ENCODE data around the gene HIVEP1.
"Not testable (repeated sequence)": the region's sequence is repeated elsewhere in the genome, so short reads cannot be mapped to it uniquely, and the experiment has no call there.

The HIVEP1 gene

DNA sequence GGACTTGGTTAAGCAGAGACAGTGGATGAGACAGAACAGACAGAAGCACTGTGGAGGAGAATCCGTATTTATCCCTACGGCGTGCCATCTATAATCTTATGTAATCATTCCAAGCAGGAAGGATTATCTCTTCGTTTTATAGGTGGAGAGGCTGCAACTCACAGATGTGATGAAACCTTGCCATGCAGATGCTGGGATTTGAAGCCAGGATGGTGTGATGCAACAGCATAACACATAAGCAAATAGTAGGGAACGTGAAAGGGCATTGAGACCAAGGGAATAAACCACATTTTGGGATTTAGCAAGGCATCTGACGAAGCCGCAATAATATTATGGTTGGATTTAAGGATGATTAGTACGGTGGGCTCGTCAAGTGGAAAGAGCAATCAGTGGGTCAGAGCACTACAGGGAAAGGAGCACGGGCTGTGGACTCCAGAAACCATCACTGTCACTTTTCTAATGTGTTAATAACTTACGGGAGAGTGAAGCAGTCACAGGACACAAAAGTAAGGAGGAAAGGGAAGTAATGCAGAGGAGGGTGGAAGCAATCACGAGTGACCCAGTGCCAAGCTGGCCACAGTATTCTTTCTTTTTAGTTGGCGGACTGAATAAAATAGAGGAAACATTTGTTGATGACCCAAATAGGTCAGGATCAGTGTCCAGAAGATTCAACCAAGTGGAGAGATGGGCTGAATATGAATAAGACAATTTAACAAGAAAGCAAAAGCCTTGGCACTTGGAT is 158.4 kb downstream of the HIVEP1 start:
- Histone ChIP-seq H3K36me3 (ENCODE audit: control insufficient read depth, low read depth, low read length) (no peaks in the 10 kb centered on the region), H3K4me3 (ENCODE audit: low read length) (no peak overlapping the region), H3K27ac (ENCODE audit: low read length) (no peak overlapping the region), H3K27me3 (ENCODE audit: control insufficient read depth, insufficient read depth, low read length) (no peaks in the 10 kb centered on the region), H3K9me3 (ENCODE audit: control insufficient read depth, low read depth, low read length) (no peaks in the 10 kb centered on the region), H3K4me1 (ENCODE audit: control insufficient read depth, low read depth, low read length) (peaks cover 13% of the 10 kb centered on the region), H3K9ac (ENCODE audit: low read length) (no peak overlapping the region)

DNA sequence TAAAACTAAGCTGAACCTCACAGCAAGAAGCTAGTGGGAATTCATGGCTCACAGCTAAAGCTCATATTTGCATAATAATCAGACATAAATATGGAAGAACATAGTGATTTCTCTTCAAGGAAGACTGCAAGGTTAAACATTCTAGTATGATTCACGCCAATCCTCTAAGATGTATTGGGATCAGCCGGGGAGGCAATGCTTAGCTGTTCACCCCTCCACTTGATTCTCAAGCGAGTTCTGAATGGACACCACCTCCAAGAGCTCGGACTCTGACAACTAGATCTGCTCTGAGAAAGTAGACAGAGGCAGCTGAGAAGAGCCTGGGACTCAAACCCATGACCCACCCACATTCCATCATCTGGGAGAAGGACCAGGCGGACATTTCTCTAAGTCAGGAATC is 159.6 kb downstream of the HIVEP1 start:
- Histone ChIP-seq H3K36me3 (ENCODE audit: control insufficient read depth, low read depth, low read length) (no peaks in the 10 kb centered on the region), H3K27me3 (ENCODE audit: control insufficient read depth, insufficient read depth, low read length) (no peaks in the 10 kb centered on the region), H3K9ac (ENCODE audit: low read length) (no peak overlapping the region), H3K9me3 (ENCODE audit: control insufficient read depth, low read depth, low read length) (peaks cover 2% of the 10 kb centered on the region), H3K27ac (ENCODE audit: low read length) (no peak overlapping the region), H3K4me3 (ENCODE audit: low read length) (no peak overlapping the region), H3K4me1 (ENCODE audit: control insufficient read depth, low read depth, low read length) (peaks cover 13% of the 10 kb centered on the region)

DNA sequence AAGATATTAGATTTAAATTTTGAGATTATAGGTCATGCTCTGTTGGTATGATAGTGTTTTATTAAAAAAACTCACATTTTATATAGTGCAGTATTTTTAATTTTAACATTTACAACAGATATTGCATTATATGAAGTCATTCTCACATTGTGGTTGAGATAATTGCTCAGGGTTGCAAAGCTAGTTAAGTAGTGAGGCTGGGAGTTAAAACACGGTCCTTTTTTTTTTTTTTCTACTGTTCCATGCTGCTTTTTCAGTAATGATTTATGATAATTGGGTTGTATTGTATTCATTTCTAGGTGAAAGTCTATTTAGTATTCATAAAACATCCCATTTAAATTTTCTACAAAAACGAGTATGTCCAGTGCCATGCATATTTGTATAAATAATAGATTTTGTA is 160.5 kb downstream of the HIVEP1 start:
- Histone ChIP-seq H3K4me1 (ENCODE audit: control insufficient read depth, low read depth, low read length) (peaks cover 13% of the 10 kb centered on the region), H3K9ac (ENCODE audit: low read length) (no peak overlapping the region), H3K36me3 (ENCODE audit: control insufficient read depth, low read depth, low read length) (no peaks in the 10 kb centered on the region), H3K4me3 (ENCODE audit: low read length) (no peak overlapping the region), H3K27me3 (ENCODE audit: control insufficient read depth, insufficient read depth, low read length) (no peaks in the 10 kb centered on the region), H3K27ac (ENCODE audit: low read length) (no peak overlapping the region), H3K9me3 (ENCODE audit: control insufficient read depth, low read depth, low read length) (peaks cover 5% of the 10 kb centered on the region)

DNA sequence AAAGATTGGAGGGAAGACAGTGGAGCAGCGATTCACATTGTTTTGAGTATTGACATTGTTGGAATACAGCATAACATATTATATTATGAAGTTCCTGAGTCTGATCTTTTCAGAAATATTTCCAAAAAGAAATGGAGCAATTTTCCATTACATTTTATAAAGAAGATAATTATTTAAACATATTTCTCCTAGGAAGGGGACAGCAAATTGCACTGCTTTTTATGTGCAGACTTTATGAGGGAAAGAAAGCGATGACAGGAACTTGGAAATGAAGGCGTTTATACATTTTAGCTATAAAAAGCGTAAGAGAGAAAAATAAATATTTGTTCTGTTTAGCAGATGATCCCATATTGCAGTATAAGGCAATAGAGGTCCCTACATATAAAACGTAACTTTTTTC is 161.1 kb downstream of the HIVEP1 start:
- no peaks in the 10 kb centered on the region for H3K27me3 ChIP-seq (ENCODE audit: control insufficient read depth, insufficient read depth, low read length)
- no peak overlapping the region for H3K9ac ChIP-seq (ENCODE audit: low read length)
- no peak overlapping the region for H3K4me3 ChIP-seq (ENCODE audit: low read length)
- peaks cover 5% of the 10 kb centered on the region for H3K9me3 ChIP-seq (ENCODE audit: control insufficient read depth, low read depth, low read length)
- no peak overlapping the region for H3K27ac ChIP-seq (ENCODE audit: low read length)
- no peaks in the 10 kb centered on the region for H3K36me3 ChIP-seq (ENCODE audit: control insufficient read depth, low read depth, low read length)
- H3K4me1 ChIP-seq (ENCODE audit: control insufficient read depth, low read depth, low read length): peaks cover 13% of the 10 kb centered on the region

DNA sequence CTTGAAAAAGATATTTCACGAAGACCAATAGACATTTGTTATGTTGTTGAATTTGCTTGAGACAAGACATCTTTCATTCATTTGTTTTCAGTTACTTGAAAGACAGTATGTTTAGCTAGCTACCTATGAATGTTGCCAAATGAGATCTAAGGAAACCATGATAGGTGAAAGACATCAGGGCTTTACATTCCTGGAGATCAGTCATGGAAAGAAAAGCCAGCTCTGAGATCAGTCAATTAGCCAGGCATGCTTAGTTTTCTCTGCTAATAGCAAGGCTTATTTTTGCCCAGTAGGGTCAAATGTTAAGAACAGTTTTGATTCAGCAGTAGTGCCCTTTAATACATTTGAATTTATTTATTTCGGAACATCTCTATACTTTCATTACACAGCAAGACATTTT is 161.5 kb downstream of the HIVEP1 start:
- no peak overlapping the region for H3K27ac ChIP-seq (ENCODE audit: low read length)
- no peaks in the 10 kb centered on the region for H3K36me3 ChIP-seq (ENCODE audit: control insufficient read depth, low read depth, low read length)
- no peak overlapping the region for H3K9ac ChIP-seq (ENCODE audit: low read length)
- no peaks in the 10 kb centered on the region for H3K27me3 ChIP-seq (ENCODE audit: control insufficient read depth, insufficient read depth, low read length)
- H3K4me3 ChIP-seq (ENCODE audit: low read length): no peak overlapping the region
- peaks cover 13% of the 10 kb centered on the region for H3K4me1 ChIP-seq (ENCODE audit: control insufficient read depth, low read depth, low read length)
- peaks cover 5% of the 10 kb centered on the region for H3K9me3 ChIP-seq (ENCODE audit: control insufficient read depth, low read depth, low read length)

DNA sequence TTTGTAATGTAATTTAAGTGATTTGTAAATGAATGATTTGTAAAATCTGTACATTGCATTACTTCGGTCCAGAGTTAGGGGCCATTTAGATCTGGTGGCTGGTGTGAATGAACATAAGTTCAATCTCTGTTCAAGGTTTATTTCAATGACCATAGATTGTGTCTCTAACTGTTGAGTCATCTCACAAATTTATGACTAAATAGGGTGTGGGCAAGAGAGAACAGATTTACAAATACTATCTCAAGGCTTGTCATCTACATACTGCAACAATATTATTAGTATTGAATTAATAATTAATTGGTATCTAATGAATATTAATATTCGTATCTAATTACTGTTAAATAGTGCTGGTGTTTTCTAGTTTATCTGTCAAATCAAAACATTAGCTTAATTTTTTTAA is 162.8 kb downstream of the HIVEP1 start:
- Histone ChIP-seq H3K4me3 (ENCODE audit: low read length) (no peak overlapping the region), H3K4me1 (ENCODE audit: control insufficient read depth, low read depth, low read length) (peaks cover 13% of the 10 kb centered on the region), H3K36me3 (ENCODE audit: control insufficient read depth, low read depth, low read length) (no peaks in the 10 kb centered on the region), H3K9me3 (ENCODE audit: control insufficient read depth, low read depth, low read length) (peaks cover 5% of the 10 kb centered on the region), H3K27me3 (ENCODE audit: control insufficient read depth, insufficient read depth, low read length) (no peaks in the 10 kb centered on the region), H3K9ac (ENCODE audit: low read length) (no peak overlapping the region), H3K27ac (ENCODE audit: low read length) (no peak overlapping the region)

DNA sequence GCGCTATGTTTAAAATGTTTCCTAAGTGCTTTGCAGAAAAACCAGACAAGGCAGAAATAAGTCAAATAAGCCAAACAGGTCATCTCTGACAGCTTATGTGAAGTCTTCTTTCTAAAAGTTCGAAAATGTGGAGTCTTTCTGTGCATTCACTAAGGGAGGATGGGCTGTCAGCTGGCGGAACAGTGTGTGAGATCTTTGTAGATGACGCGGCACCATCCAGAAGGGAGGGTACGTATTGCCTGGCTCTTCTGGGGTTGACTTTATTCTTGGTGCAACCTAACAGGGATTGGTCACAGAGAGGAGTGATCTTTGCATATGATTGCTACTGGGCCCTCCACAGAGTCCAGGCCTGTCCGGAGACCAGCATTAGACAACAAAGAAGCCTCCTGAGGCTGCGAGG is 163.5 kb downstream of the HIVEP1 start:
- H3K36me3 ChIP-seq (ENCODE audit: control insufficient read depth, low read depth, low read length): no peaks in the 10 kb centered on the region
- H3K9ac ChIP-seq (ENCODE audit: low read length): no peak overlapping the region
- no peak overlapping the region for H3K4me3 ChIP-seq (ENCODE audit: low read length)
- H3K27me3 ChIP-seq (ENCODE audit: control insufficient read depth, insufficient read depth, low read length): no peaks in the 10 kb centered on the region
- H3K27ac ChIP-seq (ENCODE audit: low read length): no peak overlapping the region
- peaks cover 5% of the 10 kb centered on the region for H3K9me3 ChIP-seq (ENCODE audit: control insufficient read depth, low read depth, low read length)
- peaks cover 13% of the 10 kb centered on the region for H3K4me1 ChIP-seq (ENCODE audit: control insufficient read depth, low read depth, low read length)

DNA sequence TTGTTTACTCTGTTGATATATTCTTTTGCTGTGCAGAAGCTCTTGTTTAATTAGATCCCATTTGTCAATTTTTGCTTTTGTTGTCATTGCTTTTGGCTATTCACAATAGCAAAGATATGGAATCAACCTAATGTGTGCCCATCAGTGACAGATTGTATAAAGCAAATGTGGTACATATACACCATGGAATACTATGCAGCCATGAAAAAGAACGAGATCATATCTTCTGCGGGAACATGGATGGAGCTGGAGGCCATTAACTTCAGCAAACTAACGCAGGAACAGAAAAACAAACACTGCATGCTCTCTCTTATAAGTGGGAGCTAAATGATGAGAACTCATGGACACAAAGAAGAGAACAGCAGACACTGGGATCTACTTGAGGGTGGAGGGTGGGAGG is 164.7 kb downstream of the HIVEP1 start:
- not testable (repeated sequence) for H3K36me3 ChIP-seq (ENCODE audit: control insufficient read depth, low read depth, low read length); H3K9ac ChIP-seq (ENCODE audit: low read length); H3K27ac ChIP-seq (ENCODE audit: low read length); H3K4me3 ChIP-seq (ENCODE audit: low read length); H3K27me3 ChIP-seq (ENCODE audit: control insufficient read depth, insufficient read depth, low read length); H3K9me3 ChIP-seq (ENCODE audit: control insufficient read depth, low read depth, low read length); H3K4me1 ChIP-seq (ENCODE audit: control insufficient read depth, low read depth, low read length)

DNA sequence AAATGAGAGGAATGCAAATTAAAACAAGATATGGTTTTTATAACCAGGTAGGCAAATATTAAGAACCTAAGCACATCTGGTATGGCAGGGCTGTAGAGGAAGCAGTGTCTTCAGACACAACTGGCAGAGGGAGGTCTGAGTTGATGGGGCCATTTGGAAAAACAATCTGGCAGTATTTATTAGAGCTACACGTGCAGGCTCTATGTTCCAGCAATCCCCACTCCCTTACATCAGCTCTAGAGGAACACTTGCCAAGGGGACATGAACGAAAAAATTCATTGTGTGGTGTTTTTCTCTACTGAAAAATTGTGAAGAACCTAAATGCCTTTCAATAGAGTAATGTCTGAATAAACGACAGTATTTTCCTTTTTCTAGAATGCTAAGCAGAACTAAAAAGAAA is 166.4 kb downstream of the HIVEP1 start:
- Histone ChIP-seq H3K27me3 (ENCODE audit: control insufficient read depth, insufficient read depth, low read length) (no peaks in the 10 kb centered on the region), H3K9me3 (ENCODE audit: control insufficient read depth, low read depth, low read length) (peaks cover 5% of the 10 kb centered on the region), H3K9ac (ENCODE audit: low read length) (no peak overlapping the region), H3K27ac (ENCODE audit: low read length) (no peak overlapping the region), H3K36me3 (ENCODE audit: control insufficient read depth, low read depth, low read length) (no peaks in the 10 kb centered on the region), H3K4me1 (ENCODE audit: control insufficient read depth, low read depth, low read length) (peaks cover 4% of the 10 kb centered on the region), H3K4me3 (ENCODE audit: low read length) (no peak overlapping the region)

DNA sequence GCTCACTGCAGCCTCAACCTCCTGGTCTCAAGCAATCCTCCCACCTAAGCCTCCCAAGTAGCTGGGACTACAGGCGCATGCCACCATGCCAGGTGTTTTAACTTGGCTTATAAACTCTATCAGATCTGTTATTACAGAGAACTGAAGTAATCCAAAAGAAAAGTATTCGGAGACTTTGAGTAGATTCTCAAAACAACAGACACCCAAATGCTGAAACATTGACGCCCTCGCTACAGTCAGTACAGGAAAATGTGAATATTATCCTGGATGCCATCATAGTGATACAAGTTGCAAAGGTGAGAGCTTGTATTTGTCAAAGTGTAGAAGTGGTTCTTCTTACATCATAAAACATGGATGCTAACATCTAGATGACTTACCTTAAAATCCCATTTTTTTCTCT is 169.4 kb downstream of the HIVEP1 start:
- no peaks in the 10 kb centered on the region for H3K36me3 ChIP-seq (ENCODE audit: control insufficient read depth, low read depth, low read length)
- H3K9ac ChIP-seq (ENCODE audit: low read length): no peak overlapping the region
- H3K27ac ChIP-seq (ENCODE audit: low read length): no peak overlapping the region
- no peaks in the 10 kb centered on the region for H3K27me3 ChIP-seq (ENCODE audit: control insufficient read depth, insufficient read depth, low read length)
- no peaks in the 10 kb centered on the region for H3K4me1 ChIP-seq (ENCODE audit: control insufficient read depth, low read depth, low read length)
- no peak overlapping the region for H3K4me3 ChIP-seq (ENCODE audit: low read length)
- peaks cover 5% of the 10 kb centered on the region for H3K9me3 ChIP-seq (ENCODE audit: control insufficient read depth, low read depth, low read length)

DNA sequence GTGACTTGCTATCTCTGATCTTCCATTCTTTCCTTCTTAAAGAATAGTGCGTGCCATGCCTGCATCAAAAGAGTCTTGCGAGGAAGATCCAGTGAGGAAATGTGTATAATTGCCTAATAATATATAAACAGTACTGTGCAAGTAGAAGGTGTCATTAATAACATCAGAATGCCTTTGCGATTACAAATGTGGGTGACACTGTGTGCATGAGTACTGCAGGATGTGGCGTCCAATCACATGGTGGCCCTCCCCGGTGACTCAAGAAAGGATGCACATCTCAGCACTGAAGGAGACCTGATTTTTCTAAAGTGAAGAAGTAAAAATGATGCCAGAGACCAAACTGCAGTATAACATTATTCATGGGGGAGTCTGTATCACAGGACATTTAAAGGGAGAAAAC is 170.6 kb downstream of the HIVEP1 start:
- H3K9ac ChIP-seq (ENCODE audit: low read length): no peak overlapping the region
- no peaks in the 10 kb centered on the region for H3K4me1 ChIP-seq (ENCODE audit: control insufficient read depth, low read depth, low read length)
- H3K9me3 ChIP-seq (ENCODE audit: control insufficient read depth, low read depth, low read length): no peaks in the 10 kb centered on the region
- H3K36me3 ChIP-seq (ENCODE audit: control insufficient read depth, low read depth, low read length): no peaks in the 10 kb centered on the region
- H3K27me3 ChIP-seq (ENCODE audit: control insufficient read depth, insufficient read depth, low read length): no peaks in the 10 kb centered on the region
- no peak overlapping the region for H3K4me3 ChIP-seq (ENCODE audit: low read length)
- H3K27ac ChIP-seq (ENCODE audit: low read length): no peak overlapping the region

DNA sequence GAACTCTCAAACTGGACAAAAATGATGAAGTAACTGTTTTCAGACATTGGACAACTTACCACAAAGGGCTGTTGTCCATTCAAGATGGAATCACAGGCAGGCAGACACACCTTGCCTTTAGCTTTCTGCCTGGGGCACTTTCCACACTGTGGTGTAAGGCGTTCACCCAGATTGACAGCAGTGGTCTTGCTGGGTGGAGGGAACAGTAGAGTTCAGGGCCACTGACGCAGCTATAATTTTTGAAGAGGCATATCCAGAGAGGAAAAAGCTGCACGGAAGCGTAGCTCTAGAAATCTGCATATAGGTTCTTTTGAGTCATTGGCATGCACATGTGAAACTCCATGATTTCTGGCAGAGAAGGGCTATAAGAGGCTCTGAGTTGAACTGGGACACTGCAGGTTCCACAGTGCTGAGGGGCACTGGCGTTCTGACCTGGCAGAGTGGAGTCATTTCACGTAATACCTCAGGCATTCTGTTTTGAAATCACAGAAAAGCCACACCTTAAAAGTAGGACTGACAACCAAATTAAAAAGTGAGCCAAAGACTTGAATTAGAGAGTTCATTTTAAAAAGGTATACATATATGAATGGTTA is 173.1 kb downstream of the HIVEP1 start:
- no peak overlapping the region for H3K4me3 ChIP-seq (ENCODE audit: low read length)
- no peak overlapping the region for H3K9ac ChIP-seq (ENCODE audit: low read length)
- no peaks in the 10 kb centered on the region for H3K36me3 ChIP-seq (ENCODE audit: control insufficient read depth, low read depth, low read length)
- no peaks in the 10 kb centered on the region for H3K27me3 ChIP-seq (ENCODE audit: control insufficient read depth, insufficient read depth, low read length)
- H3K9me3 ChIP-seq (ENCODE audit: control insufficient read depth, low read depth, low read length): no peaks in the 10 kb centered on the region
- H3K27ac ChIP-seq (ENCODE audit: low read length): no peak overlapping the region
- H3K4me1 ChIP-seq (ENCODE audit: control insufficient read depth, low read depth, low read length): no peaks in the 10 kb centered on the region
